HepG2 (cell line): ENCODE measurements around the gene ABCB8. TPM values are rescaled to one million over a fixed set of nuclear protein-coding genes. Genes with fewer than 3 reads are reported as not detected.

Source experiments
- AGO1 ChIP-seq: fragments of 200-400 bp; formaldehyde crosslinking; IDR thresholded peaks from 2 replicates; pipeline ENCODE4 v1.6.1; 2017; ENCODE audit warnings: mild to moderate bottlenecking, low read depth, low read length, moderate library complexity; ENCODE audit not compliant: poor library complexity, severe bottlenecking
- AKAP8 ChIP-seq: sonication (generic); formaldehyde crosslinking; IDR thresholded peaks from 2 replicates; pipeline ENCODE4 v1.5.1; 2020; ENCODE audit warnings: mild to moderate bottlenecking, missing genetic modification reagents
- ARID5B ChIP-seq: IDR thresholded peaks from 2 replicates; pipeline ENCODE4 v1.4.0; 2020; ENCODE audit warnings: mild to moderate bottlenecking, missing genetic modification reagents
- POLR2A ChIP-seq, 2 experiments: IDR thresholded peaks; 2 replicates each; pipeline ENCODE4 v1.6.1; 2011; ENCODE audit warnings: low read depth in 2 of 2, low read length in 2 of 2, mild to moderate bottlenecking in 1 of 2, moderate library complexity in 1 of 2; ENCODE audit not compliant: insufficient read depth in 1 of 2
- PRMT3 ChIP-seq: sonication (generic); formaldehyde crosslinking; IDR thresholded peaks from 2 replicates; pipeline ENCODE4 v1.8.1; 2022; ENCODE audit warnings: low read depth, mild to moderate bottlenecking, moderate library complexity, missing genetic modification reagents, borderline replicate concordance
- RBFOX2 ChIP-seq: fragments of 200-400 bp; formaldehyde crosslinking; IDR thresholded peaks from 2 replicates; pipeline ENCODE4 v1.6.1; 2017; ENCODE audit warnings: low read depth, mild to moderate bottlenecking, low read length
- ZBTB7A ChIP-seq: sonication (generic); formaldehyde crosslinking; IDR thresholded peaks from 2 replicates; pipeline ENCODE4 v1.8.0; 2022; ENCODE audit warnings: mild to moderate bottlenecking, missing genetic modification reagents
- ZC3H13 ChIP-seq: sonication (generic); formaldehyde crosslinking; IDR thresholded peaks from 2 replicates; pipeline ENCODE4 v1.8.1; 2023; ENCODE audit warnings: mild to moderate bottlenecking, missing genetic modification reagents, moderate library complexity
- ZNF260 ChIP-seq: sonication (generic); formaldehyde crosslinking; IDR thresholded peaks from 2 replicates; pipeline ENCODE4 v1.4.0; 2020; ENCODE audit warnings: missing genetic modification reagents, low read depth, mild to moderate bottlenecking, borderline replicate concordance
- ZNF496 ChIP-seq: sonication (generic); formaldehyde crosslinking; IDR thresholded peaks from 2 replicates; pipeline ENCODE4 v1.8.1; 2023; ENCODE audit warnings: mild to moderate bottlenecking, moderate library complexity, missing genetic modification reagents; ENCODE audit not compliant: insufficient replicate concordance
- ZNF687 ChIP-seq: sonication (generic); formaldehyde crosslinking; IDR thresholded peaks from 2 replicates; pipeline ENCODE4 v1.5.1; 2020; ENCODE audit warnings: mild to moderate bottlenecking, missing genetic modification reagents, moderate library complexity
- ZNF747 ChIP-seq: sonication (generic); formaldehyde crosslinking; IDR thresholded peaks from 2 replicates; pipeline ENCODE4 v1.8.1; 2023; ENCODE audit warnings: missing genetic modification reagents, mild to moderate bottlenecking, borderline replicate concordance
- polyA plus RNA-seq, 8 experiments: library from polyadenylated mRNA; depleted of rRNA in 3 of 8; stranded (reverse) in 7 of 8; unstranded in 1 of 8; fragments of >200 nt; fragmentation: Illumina TruSeq in 4 of 8; extraction: Trizol in 4 of 8; gene quantifications; 2 replicates each; pipeline versions ENCODE4 v1.2.1 to v1.2.3, GENCODE V29; 2011 to 2016; ENCODE audit warnings: low read depth in 4 of 8, missing spikeins in 1 of 8, mixed read lengths in 1 of 8; ENCODE audit not compliant: insufficient read depth in 1 of 8
- total RNA-seq, 5 experiments: library from RNA; depleted of rRNA; stranded (reverse); fragments of >200 nt; fragmentation: Illumina TruSeq; extraction: Trizol; gene quantifications; 2 replicates each; pipeline ENCODE4 v1.2.3, GENCODE V29; 2016; ENCODE audit warnings: low read depth in 1 of 5
- TF ChIP-seq, protein P1 (sequence below): sonication (generic); formaldehyde crosslinking; IDR thresholded peaks from 2 replicates; pipeline ENCODE4 v1.4.0; 2020; ENCODE audit warnings: missing genetic modification reagents
- TF ChIP-seq, protein P2 (sequence below): sonication (generic); formaldehyde crosslinking; IDR thresholded peaks from 2 replicates; pipeline ENCODE4 v1.4.0; 2020; ENCODE audit warnings: missing genetic modification reagents
- TF ChIP-seq, protein P3 (sequence below): sonication (generic); formaldehyde crosslinking; IDR thresholded peaks from 2 replicates; pipeline ENCODE4 v1.5.0; 2020; ENCODE audit warnings: mild to moderate bottlenecking, missing genetic modification reagents, moderate library complexity

Gene ABCB8
- total and polyA plus RNA-seq, 2 of the 13 experiments (the other 11 are each of a cell fraction or from before 2014, with no cell fraction given), result 6.6 to 16.7 TPM

- TF ChIP-seq, protein P1, sequence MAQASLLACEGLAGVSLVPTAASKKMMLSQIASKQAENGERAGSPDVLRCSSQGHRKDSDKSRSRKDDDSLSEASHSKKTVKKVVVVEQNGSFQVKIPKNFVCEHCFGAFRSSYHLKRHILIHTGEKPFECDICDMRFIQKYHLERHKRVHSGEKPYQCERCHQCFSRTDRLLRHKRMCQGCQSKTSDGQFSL, result peak; percentile 69; the same call in 1 of the 2 replicates
- peak; percentile 28; the same call in 1 of the 2 replicates for TF ChIP-seq AKAP8 (CRISPR knock-in tag)
- TF ChIP-seq ZC3H13 (CRISPR knock-in tag), result peak; percentile 45; the same call in 1 of the 2 replicates
- peak; percentile 53 for TF ChIP-seq AGO1
- TF ChIP-seq POLR2A (IDR thresholded peaks at IDR 0.05; ENCODE audit: insufficient read depth in 1 of 2, low read depth in 2 of 2, low read length in 2 of 2), result 0 out of 4 replicates have a peak, but pooled peaks of 1 of the 2 experiments have one; percentile 3
- TF ChIP-seq, protein P2, sequence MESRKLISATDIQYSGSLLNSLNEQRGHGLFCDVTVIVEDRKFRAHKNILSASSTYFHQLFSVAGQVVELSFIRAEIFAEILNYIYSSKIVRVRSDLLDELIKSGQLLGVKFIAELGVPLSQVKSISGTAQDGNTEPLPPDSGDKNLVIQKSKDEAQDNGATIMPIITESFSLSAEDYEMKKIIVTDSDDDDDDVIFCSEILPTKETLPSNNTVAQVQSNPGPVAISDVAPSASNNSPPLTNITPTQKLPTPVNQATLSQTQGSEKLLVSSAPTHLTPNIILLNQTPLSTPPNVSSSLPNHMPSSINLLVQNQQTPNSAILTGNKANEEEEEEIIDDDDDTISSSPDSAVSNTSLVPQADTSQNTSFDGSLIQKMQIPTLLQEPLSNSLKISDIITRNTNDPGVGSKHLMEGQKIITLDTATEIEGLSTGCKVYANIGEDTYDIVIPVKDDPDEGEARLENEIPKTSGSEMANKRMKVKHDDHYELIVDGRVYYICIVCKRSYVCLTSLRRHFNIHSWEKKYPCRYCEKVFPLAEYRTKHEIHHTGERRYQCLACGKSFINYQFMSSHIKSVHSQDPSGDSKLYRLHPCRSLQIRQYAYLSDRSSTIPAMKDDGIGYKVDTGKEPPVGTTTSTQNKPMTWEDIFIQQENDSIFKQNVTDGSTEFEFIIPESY (CRISPR knock-in tag), result peak; percentile 91
- peak; percentile 7; the same call in 1 of the 2 replicates for TF ChIP-seq ZNF687 (CRISPR knock-in tag)
- no peak for TF ChIP-seq PRMT3 (CRISPR knock-in tag)
- TF ChIP-seq, protein P3, sequence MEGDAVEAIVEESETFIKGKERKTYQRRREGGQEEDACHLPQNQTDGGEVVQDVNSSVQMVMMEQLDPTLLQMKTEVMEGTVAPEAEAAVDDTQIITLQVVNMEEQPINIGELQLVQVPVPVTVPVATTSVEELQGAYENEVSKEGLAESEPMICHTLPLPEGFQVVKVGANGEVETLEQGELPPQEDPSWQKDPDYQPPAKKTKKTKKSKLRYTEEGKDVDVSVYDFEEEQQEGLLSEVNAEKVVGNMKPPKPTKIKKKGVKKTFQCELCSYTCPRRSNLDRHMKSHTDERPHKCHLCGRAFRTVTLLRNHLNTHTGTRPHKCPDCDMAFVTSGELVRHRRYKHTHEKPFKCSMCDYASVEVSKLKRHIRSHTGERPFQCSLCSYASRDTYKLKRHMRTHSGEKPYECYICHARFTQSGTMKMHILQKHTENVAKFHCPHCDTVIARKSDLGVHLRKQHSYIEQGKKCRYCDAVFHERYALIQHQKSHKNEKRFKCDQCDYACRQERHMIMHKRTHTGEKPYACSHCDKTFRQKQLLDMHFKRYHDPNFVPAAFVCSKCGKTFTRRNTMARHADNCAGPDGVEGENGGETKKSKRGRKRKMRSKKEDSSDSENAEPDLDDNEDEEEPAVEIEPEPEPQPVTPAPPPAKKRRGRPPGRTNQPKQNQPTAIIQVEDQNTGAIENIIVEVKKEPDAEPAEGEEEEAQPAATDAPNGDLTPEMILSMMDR, result peak; percentile 40
- TF ChIP-seq ZNF747, result 0 out of 2 replicates have a peak, but pooled peaks have one; percentile 22
- TF ChIP-seq ARID5B (CRISPR knock-in tag), result no peak
- no peak for TF ChIP-seq ZNF496 (CRISPR knock-in tag)
- peak; percentile 82 for TF ChIP-seq RBFOX2
- TF ChIP-seq ZNF260 (CRISPR knock-in tag), result no peak
- TF ChIP-seq ZBTB7A, result no peak
These were observed 48.8 kb downstream of the ABCB8 start (continued) for GRCh38 chr7:151076863-151077704.
